Measurements from ENCODE around the gene DEAF1. TPM values are rescaled to one million over a fixed set of nuclear protein-coding genes. Genes with fewer than 3 reads are reported as not detected.

Gene DEAF1
- total and polyA plus RNA-seq, 2 experiments from 2014 or later = 42.6 to 47.8 TPM

DNA sequence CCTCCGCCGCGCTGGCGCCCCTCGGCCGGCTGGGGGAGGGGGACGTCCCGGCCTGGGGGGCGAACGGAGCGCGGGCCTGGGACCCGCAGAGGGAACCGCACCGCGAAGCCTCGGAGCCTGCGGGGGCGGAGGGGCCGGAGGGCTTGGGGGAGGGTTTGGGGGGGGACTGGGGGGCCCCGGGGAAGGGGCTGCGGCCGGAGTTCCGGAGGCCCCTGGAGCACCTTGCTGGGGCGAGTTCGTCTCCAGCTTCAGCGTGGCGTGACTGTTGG is 67.8 kb downstream of the DEAF1 start (continued):
- TF ChIP-seq, protein P1, sequence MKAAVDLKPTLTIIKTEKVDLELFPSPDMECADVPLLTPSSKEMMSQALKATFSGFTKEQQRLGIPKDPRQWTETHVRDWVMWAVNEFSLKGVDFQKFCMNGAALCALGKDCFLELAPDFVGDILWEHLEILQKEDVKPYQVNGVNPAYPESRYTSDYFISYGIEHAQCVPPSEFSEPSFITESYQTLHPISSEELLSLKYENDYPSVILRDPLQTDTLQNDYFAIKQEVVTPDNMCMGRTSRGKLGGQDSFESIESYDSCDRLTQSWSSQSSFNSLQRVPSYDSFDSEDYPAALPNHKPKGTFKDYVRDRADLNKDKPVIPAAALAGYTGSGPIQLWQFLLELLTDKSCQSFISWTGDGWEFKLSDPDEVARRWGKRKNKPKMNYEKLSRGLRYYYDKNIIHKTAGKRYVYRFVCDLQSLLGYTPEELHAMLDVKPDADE (IDR thresholded peaks at IDR 0.05) = no peak
- no peak for TF ChIP-seq EZH2 (IDR thresholded peaks at IDR 0.05; ENCODE audit: low read depth, unreplicated experiment)
- no peak for TF ChIP-seq POLR2AphosphoS5 (IDR thresholded peaks at IDR 0.05; ENCODE audit: low read depth)
- no peak for TF ChIP-seq NANOG (IDR thresholded peaks at IDR 0.05; ENCODE audit: borderline replicate concordance)
- TF ChIP-seq, protein P2, sequence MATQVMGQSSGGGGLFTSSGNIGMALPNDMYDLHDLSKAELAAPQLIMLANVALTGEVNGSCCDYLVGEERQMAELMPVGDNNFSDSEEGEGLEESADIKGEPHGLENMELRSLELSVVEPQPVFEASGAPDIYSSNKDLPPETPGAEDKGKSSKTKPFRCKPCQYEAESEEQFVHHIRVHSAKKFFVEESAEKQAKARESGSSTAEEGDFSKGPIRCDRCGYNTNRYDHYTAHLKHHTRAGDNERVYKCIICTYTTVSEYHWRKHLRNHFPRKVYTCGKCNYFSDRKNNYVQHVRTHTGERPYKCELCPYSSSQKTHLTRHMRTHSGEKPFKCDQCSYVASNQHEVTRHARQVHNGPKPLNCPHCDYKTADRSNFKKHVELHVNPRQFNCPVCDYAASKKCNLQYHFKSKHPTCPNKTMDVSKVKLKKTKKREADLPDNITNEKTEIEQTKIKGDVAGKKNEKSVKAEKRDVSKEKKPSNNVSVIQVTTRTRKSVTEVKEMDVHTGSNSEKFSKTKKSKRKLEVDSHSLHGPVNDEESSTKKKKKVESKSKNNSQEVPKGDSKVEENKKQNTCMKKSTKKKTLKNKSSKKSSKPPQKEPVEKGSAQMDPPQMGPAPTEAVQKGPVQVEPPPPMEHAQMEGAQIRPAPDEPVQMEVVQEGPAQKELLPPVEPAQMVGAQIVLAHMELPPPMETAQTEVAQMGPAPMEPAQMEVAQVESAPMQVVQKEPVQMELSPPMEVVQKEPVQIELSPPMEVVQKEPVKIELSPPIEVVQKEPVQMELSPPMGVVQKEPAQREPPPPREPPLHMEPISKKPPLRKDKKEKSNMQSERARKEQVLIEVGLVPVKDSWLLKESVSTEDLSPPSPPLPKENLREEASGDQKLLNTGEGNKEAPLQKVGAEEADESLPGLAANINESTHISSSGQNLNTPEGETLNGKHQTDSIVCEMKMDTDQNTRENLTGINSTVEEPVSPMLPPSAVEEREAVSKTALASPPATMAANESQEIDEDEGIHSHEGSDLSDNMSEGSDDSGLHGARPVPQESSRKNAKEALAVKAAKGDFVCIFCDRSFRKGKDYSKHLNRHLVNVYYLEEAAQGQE (IDR thresholded peaks at IDR 0.05; ENCODE audit: unreplicated experiment) = no peak

DNA sequence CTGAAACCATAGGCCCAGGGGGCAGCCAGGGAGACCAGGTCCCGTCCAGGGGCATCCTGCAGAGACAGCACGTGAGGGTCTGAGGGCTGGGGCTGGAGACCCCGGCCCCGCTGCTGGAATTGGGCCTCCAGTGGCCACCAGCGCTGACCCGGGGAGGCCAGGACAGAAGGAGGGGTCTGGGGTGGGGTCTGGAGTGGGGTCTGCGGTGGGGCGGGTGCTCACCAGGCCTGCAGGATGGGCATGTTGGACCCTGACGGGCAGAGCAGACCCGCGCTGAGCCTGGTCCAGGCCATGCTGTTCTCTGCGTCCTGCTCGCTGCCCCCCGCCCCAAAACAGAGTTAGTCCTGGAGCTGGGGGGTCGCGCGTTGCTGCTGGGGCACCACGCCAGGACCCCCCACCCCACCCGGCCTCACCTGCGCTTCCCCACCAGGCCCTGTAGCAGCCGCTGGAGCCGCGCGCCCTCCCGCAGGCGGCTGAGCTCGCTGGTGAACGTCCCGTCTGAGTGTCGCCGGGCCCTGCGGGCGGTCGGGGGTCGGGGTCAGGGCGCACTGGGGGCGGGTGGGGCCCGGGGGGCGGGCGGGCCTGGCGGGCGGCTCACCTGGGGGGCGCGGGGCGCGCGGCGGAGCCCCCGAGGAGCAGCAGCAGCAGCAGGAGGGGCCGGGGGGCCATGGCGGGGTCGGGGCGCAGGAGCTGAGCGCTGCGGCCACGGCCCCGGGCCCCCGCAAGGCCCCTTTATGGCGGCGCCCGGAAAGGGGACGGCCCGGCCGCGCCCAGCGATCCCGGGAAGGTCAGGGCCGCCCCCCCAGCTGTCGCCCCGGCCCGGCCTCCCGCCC is 68.3 kb downstream of the DEAF1 start, which contains the start of gene SCT:
Gene SCT, minus strand, starts transcription at position 707 of the 833 bp plus-strand sequence. Its CDS starts 38 bp downstream, at position 669.
- Histone ChIP-seq H3K4me1 (ENCODE audit: insufficient read depth) (peaks cover 4% of the 10 kb centered on the region; the same call in 1 of the 2 replicates), H4K20me1 (replicated peaks; ENCODE audit: insufficient read depth) (no peaks in the 10 kb centered on the region), H3F3A (replicated peaks; ENCODE audit: low read depth) (0 out of 2 replicates have a peak, but pooled peaks cover 9% of the 10 kb centered on the region), H3K4me2 (peak within 1 kb of the TSS; percentile 77), H2AFZ (no peak within 1 kb of the TSS), H3K36me3 (ENCODE audit: insufficient read depth) (no peaks in the 10 kb centered on the region), H3K27me3 (ENCODE audit: insufficient read depth) (peaks cover 24% of the 10 kb centered on the region), H3K79me2 (replicated peaks; ENCODE audit: insufficient read depth) (no peaks in the 10 kb centered on the region), H3K27ac (ENCODE audit: low read depth) (no peak within 1 kb of the TSS), H3K9me2 (ENCODE audit: insufficient read depth) (no peaks in the 10 kb centered on the region), H3K4me3 (peak within 1 kb of the TSS; percentile 48; the same call in 1 of the 2 replicates)
- TF ChIP-seq EZH2 (IDR thresholded peaks at IDR 0.05; ENCODE audit: low read depth, unreplicated experiment) (no peak), NANOG (IDR thresholded peaks at IDR 0.05; ENCODE audit: borderline replicate concordance) (no peak), POLR2AphosphoS5 (IDR thresholded peaks at IDR 0.05; ENCODE audit: low read depth) (no peak)
- TF ChIP-seq, protein P3, sequence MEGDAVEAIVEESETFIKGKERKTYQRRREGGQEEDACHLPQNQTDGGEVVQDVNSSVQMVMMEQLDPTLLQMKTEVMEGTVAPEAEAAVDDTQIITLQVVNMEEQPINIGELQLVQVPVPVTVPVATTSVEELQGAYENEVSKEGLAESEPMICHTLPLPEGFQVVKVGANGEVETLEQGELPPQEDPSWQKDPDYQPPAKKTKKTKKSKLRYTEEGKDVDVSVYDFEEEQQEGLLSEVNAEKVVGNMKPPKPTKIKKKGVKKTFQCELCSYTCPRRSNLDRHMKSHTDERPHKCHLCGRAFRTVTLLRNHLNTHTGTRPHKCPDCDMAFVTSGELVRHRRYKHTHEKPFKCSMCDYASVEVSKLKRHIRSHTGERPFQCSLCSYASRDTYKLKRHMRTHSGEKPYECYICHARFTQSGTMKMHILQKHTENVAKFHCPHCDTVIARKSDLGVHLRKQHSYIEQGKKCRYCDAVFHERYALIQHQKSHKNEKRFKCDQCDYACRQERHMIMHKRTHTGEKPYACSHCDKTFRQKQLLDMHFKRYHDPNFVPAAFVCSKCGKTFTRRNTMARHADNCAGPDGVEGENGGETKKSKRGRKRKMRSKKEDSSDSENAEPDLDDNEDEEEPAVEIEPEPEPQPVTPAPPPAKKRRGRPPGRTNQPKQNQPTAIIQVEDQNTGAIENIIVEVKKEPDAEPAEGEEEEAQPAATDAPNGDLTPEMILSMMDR (conservative IDR thresholded peaks at IDR 0.05; ENCODE audit: low read depth in 2 of 2) = no peak
- TF ChIP-seq, protein P1 (IDR thresholded peaks at IDR 0.05) = no peak
- Mint-ChIP-seq H3K27me3 (ENCODE audit: insufficient read depth, low read depth, poor library complexity) (peaks cover 32% of the 10 kb centered on the region), H3K4me1 (peaks cover 21% of the 10 kb centered on the region), H3K4me3 (peak within 1 kb of the TSS; percentile 66), H3K9me3 (peaks cover 15% of the 10 kb centered on the region), H3K27ac (no peak within 1 kb of the TSS), H3K36me3 (ENCODE audit: low read depth) (peaks cover 3% of the 10 kb centered on the region; the same call in 1 of the 3 replicates)
- DNase-seq (ENCODE audit: low spot score) (no peak), ATAC-seq (peak; percentile 26)

All from GM23338 (cell line).